Measurements from ENCODE around the gene CCDC184. TPM values are rescaled to one million over a fixed set of nuclear protein-coding genes. Genes with fewer than 3 reads are reported as not detected.
"Not testable (repeated sequence)": the region's sequence is repeated elsewhere in the genome, so short reads cannot be mapped to it uniquely, and the experiment has no call there.

The CCDC184 gene
- polyA plus RNA-seq, 1 experiment: 0.45 TPM

DNA sequence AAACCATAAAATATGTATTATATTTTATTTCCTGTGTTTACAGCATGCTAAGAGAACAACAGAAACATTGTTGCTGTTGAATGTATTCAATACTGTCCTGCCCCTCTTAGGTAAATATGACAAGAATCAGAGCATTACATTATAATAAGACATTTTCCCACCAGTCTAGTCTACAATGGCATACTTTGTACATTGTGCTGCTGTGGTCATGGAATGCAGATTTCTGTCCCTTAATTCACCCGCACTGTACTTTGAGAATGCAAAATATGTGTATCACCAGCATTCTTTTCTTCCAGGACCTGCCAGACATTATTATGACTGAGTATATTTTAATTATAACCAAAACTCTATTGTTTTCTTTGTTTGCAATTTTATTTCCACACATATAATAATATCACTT, 36.2 kb downstream of the CCDC184 start:
- TF ChIP-seq, protein P1, sequence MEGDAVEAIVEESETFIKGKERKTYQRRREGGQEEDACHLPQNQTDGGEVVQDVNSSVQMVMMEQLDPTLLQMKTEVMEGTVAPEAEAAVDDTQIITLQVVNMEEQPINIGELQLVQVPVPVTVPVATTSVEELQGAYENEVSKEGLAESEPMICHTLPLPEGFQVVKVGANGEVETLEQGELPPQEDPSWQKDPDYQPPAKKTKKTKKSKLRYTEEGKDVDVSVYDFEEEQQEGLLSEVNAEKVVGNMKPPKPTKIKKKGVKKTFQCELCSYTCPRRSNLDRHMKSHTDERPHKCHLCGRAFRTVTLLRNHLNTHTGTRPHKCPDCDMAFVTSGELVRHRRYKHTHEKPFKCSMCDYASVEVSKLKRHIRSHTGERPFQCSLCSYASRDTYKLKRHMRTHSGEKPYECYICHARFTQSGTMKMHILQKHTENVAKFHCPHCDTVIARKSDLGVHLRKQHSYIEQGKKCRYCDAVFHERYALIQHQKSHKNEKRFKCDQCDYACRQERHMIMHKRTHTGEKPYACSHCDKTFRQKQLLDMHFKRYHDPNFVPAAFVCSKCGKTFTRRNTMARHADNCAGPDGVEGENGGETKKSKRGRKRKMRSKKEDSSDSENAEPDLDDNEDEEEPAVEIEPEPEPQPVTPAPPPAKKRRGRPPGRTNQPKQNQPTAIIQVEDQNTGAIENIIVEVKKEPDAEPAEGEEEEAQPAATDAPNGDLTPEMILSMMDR (IDR thresholded peaks at IDR 0.05; ENCODE audit: insufficient read depth, low read depth, low read length): no peak
- CTCF ChIA-PET: no interaction called here
- H3K36me3 ChIP-seq (ENCODE audit: control insufficient read depth, insufficient read depth, low read length): no peaks in the 10 kb centered on the region
- no peak for DNase-seq (ENCODE audit: low read depth)
- POLR2A ChIA-PET: no interaction called here
- peaks cover 4% of the 10 kb centered on the region for H3K27me3 ChIP-seq (ENCODE audit: control insufficient read depth, insufficient read depth, low read length)
- no peak overlapping the region for H3K4me3 ChIP-seq (ENCODE audit: low read depth, low read length)

DNA sequence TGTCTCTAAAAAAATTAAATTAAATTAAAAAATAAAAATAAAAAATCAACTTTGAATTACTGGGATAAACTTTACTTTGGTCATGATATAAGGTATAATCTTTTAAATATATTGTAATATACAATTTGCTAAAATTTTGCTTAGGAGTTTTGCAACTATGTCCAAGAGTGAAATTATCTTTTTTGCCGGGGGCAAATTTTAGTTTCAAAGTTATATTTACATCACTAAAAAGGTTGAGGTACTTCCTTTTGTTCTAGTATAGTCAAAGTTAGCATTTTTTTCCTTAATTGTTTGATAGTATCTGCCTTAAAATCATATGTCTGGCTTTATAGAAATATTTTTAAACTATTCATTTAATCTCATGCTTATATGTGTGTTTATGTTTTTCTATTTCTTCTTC, 37.3 kb downstream of the CCDC184 start:
- TF ChIP-seq, protein P1 (IDR thresholded peaks at IDR 0.05; ENCODE audit: insufficient read depth, low read depth, low read length): no peak
- H3K27me3 ChIP-seq (ENCODE audit: control insufficient read depth, insufficient read depth, low read length): peaks cover 4% of the 10 kb centered on the region
- DNase-seq (ENCODE audit: low read depth): no peak
- no peaks in the 10 kb centered on the region for H3K36me3 ChIP-seq (ENCODE audit: control insufficient read depth, insufficient read depth, low read length)
- H3K4me3 ChIP-seq (ENCODE audit: low read depth, low read length): no peak overlapping the region
- ChIA-PET POLR2A (no interaction called here), CTCF (no interaction called here)

DNA sequence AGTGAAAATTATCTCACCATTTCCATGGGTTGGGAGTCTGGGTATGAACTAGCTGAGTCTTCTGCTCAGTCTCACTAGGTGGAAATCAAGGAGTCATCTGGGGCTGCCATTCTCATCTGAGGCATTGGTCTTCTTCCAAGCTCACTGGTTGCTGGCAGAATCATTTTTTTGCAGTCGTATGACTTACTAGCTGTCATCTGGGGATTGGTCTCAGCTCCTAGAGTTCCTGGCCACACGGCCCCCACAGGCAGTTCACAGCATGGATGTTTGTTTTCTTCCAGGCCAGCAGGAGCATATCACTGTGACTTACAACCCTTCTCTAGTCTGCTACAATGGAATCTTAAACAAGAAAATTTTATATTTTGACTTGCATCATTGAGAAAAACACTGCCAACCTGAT, 38.2 kb downstream of the CCDC184 start:
- H3K27me3 ChIP-seq (ENCODE audit: control insufficient read depth, insufficient read depth, low read length): peaks cover 6% of the 10 kb centered on the region
- TF ChIP-seq, protein P1 (IDR thresholded peaks at IDR 0.05; ENCODE audit: insufficient read depth, low read depth, low read length): no peak
- ChIA-PET POLR2A (no interaction called here), CTCF (no interaction called here)
- no peak for DNase-seq (ENCODE audit: low read depth)
- no peak overlapping the region for H3K4me3 ChIP-seq (ENCODE audit: low read depth, low read length)
- no peaks in the 10 kb centered on the region for H3K36me3 ChIP-seq (ENCODE audit: control insufficient read depth, insufficient read depth, low read length)

DNA sequence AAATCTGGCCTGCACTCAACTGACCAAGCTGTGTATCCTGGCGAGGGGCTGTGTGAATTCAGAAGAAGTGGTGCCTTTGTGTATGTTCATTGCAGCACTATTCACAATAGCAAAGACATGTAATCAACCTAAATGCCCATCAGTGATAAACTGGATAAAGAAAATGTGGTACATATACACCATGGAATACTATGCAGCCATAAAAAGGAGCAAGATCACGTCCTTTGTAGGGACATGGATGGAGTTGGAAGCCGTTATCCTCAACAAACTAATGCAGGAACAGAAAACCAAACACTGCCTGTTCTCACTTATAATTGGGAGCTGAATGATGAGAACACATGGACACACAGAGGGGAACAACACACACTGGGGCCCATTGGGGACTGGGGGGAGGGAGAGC, 41.1 kb downstream of the CCDC184 start:
- POLR2A ChIA-PET; CTCF ChIA-PET; H3K27me3 ChIP-seq (ENCODE audit: control insufficient read depth, insufficient read depth, low read length); H3K36me3 ChIP-seq (ENCODE audit: control insufficient read depth, insufficient read depth, low read length); H3K4me3 ChIP-seq (ENCODE audit: low read depth, low read length); DNase-seq (ENCODE audit: low read depth): not testable (repeated sequence)

DNA sequence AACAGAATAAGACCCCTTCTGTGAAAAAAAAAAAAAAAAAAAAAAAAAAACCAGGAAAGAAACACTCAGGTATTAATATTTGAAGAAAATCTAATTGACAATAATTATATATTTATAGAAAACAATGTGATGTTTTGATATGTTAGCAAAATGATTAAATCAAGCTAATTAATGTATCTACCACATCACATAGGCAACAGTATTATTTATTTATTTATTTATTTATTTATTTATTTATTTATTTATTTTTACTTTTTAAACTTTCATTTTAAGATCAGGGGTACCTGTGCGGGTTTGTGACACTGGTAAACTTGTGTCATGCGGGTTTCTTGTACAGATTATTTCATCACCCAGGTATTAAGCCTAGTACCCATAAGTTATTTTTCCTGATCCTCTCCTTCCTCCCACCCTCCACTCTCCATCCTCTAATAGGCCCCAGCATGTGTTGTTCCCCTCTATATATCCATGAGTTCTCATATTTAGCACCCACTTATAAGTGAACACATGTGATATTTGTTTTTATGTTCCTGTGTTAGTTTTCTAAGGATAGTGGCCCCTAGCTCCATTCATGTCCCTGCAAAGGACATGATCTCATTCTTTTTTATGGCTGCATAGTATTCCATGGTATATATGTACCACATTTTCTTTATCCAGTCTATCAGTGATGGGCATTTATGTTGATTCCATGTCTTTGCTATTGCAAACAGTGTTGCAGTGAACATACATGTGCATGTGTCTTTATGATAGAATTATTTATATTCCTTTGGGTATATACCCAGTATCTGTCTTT, 47.9 kb downstream of the CCDC184 start:
- H3K4me3 ChIP-seq (ENCODE audit: low read depth, low read length); POLR2A ChIA-PET; DNase-seq (ENCODE audit: low read depth); H3K27me3 ChIP-seq (ENCODE audit: control insufficient read depth, insufficient read depth, low read length); H3K36me3 ChIP-seq (ENCODE audit: control insufficient read depth, insufficient read depth, low read length): not testable (repeated sequence)
- CTCF ChIA-PET: interaction anchor here (0.5 kb wide), 1 partner anchor 386 kb away, joined by 3 read pairs; no protein-coding TSS in a partner anchor

Other genes starting within 250 kb of the CCDC184 start
- 188 and 217 TPM in 2 replicates for gene TMEM106C, start 220.0 kb upstream of the CCDC184 start, polyA plus RNA-seq (2011; rRNA removed)
- not detected in 2 replicates for gene COL2A1, start 179.2 kb upstream of the CCDC184 start, polyA plus RNA-seq (2011; rRNA removed)
- 10.3 and 20.0 TPM in 2 replicates for gene SENP1, start 77.6 kb upstream of the CCDC184 start, polyA plus RNA-seq (2011; rRNA removed)
- 43.4 and 45.9 TPM in 2 replicates for gene PFKM, start 64.3 kb upstream of the CCDC184 start, polyA plus RNA-seq (2011; rRNA removed)
- 31.1 and 34.4 TPM in 2 replicates for gene ASB8, start 26.1 kb upstream of the CCDC184 start, polyA plus RNA-seq (2011; rRNA removed)
- not detected in 2 replicates for gene OR10AD1, start 19.6 kb downstream of the CCDC184 start, polyA plus RNA-seq (2011; rRNA removed)
- 7.5 and 7.6 TPM in 2 replicates for gene ZNF641, start 167.3 kb downstream of the CCDC184 start, polyA plus RNA-seq (2011; rRNA removed)

Measured in BJ (cell line).